Spleen (tissue), 11 donors: ENCODE data around the gene WDR90. TPM values are rescaled to one million over a fixed set of nuclear protein-coding genes. Genes with fewer than 3 reads are reported as not detected.

Experiments used
- DNase-seq: peaks from one replicate; pipeline ENCODE4 v3.0.0-alpha.2; 2020
- H3K27ac ChIP-seq, 8 donors: fragments of 200-600 bp; sonication (generic) in 7 of 8; 1 replicate in 4 of 8; 2 replicates in 4 of 8; pipeline versions ENCODE4 v1.5.0 to v1.8.0; 2016 to 2021; ENCODE audit warnings: inconsistent platforms in 4 of 8, mild to moderate bottlenecking in 4 of 8, moderate library complexity in 1 of 8
- H3K27me3 ChIP-seq, 7 donors: fragments of 200-600 bp; sonication (generic) in 6 of 7; replicated peaks in 1 of 7; 1 replicate in 4 of 7; 2 replicates in 3 of 7; pipeline versions ENCODE4 v1.5.0 to v1.8.0; 2016 to 2021; ENCODE audit warnings: inconsistent platforms in 3 of 7, mild to moderate bottlenecking in 1 of 7
- H3K36me3 ChIP-seq, 6 donors: fragments of 200-600 bp; sonication (generic) in 5 of 6; 1 replicate in 4 of 6; 2 replicates in 2 of 6; pipeline versions ENCODE4 v1.5.0 to v1.8.0; 2016 to 2021; ENCODE audit warnings: inconsistent platforms in 2 of 6
- H3K4me1 ChIP-seq, 6 donors: fragments of 200-600 bp; sonication (generic) in 5 of 6; 1 replicate in 3 of 6; 2 replicates in 3 of 6; pipeline versions ENCODE4 v1.5.0 to v1.8.0; 2016 to 2021; ENCODE audit warnings: inconsistent platforms in 3 of 6
- H3K4me3 ChIP-seq, 8 donors: fragments of 200-600 bp; sonication (generic) in 7 of 8; 1 replicate in 4 of 8; 2 replicates in 4 of 8; pipeline versions ENCODE4 v1.5.0 to v1.8.0; 2016 to 2021; ENCODE audit warnings: inconsistent platforms in 4 of 8, mild to moderate bottlenecking in 4 of 8, moderate library complexity in 2 of 8
- H3K9me3 ChIP-seq, 8 donors: fragments of 200-600 bp; sonication (generic) in 7 of 8; 1 replicate in 4 of 8; 2 replicates in 4 of 8; pipeline versions ENCODE4 v1.5.0 to v1.8.0; 2016 to 2021; ENCODE audit warnings: inconsistent platforms in 4 of 8
- CTCF ChIP-seq, 11 experiments: fragments of 200-600 bp in 7 of 11; fragments of 450-650 bp in 4 of 11; sonication (generic) in 4 of 11; IDR thresholded peaks in 8 of 11; conservative IDR thresholded peaks in 3 of 11; 1 replicate in 7 of 11; 2 replicates in 4 of 11; pipeline versions ENCODE4 v1.4.0 to v1.8.0; 2016 to 2021; ENCODE audit warnings: antibody characterized with exemption in 11 of 11, inconsistent platforms in 4 of 11, mild to moderate bottlenecking in 1 of 11
- POLR2A ChIP-seq, 3 donors: fragments of 450-650 bp; IDR thresholded peaks; one replicate each; pipeline ENCODE4 v1.5.1; 2017; ENCODE audit warnings: antibody characterized with exemption in 3 of 3, mild to moderate bottlenecking in 1 of 3
- POLR2AphosphoS5 ChIP-seq, 3 donors: sonication (generic); formaldehyde crosslinking; IDR thresholded peaks; one replicate each; pipeline ENCODE4 v1.5.1; 2017; ENCODE audit warnings: antibody characterized with exemption in 3 of 3
- WGBS, 5 donors: extraction: QIAGEN DNeasy Blood & Tissue Kit in 3 of 5; methylation state at CpG; one replicate each; pipeline versions ENCODE4 v1.1.5 to v1.1.7; 2013 to 2018; 5-methylcytosine and 5-hydroxymethylcytosine counted together
- intact Hi-C: fragments of 100-400 bp; cut with DNase I; formaldehyde crosslinking; loops from one replicate; pipeline ENCODE4 v1.15.0; 2023; ENCODE audit warnings: low total_unique reads
- polyA plus RNA-seq, 3 donors: library from polyadenylated mRNA; stranded (reverse); fragments of 200-250 nt; gene quantifications; one replicate each; pipeline ENCODE4 v1.2.1, GENCODE V29; 2013
- total RNA-seq, 7 donors: library from RNA; depleted of rRNA in 3 of 7; stranded (reverse); fragments of >200 nt in 3 of 7; fragmentation: NEBNext Ultra II Directional in 4 of 7; extraction: Animal tissue kit (Norgen Biotek cat#: 25700) in 4 of 7; gene quantifications; one replicate each; pipeline versions ENCODE4 v1.1.0 to v1.2.1, GENCODE V29; 2016 to 2021
- donor health status: healthy with polysubstance abuse.
- donor health status: DM: no; HTN: no; CAD: no; lungs with moderate emphysema.
- donor health status: DM: no; HTN: no; CAD: no.
- donor health status: Bipolar disorder and iron deficiency.
- donor health status: healthy.
- donor health status: DM: no; HTN: no; CAD: no.
- donor health status: DM: yes; HTN: yes; CAD: no.

Gene WDR90
- total and polyA plus RNA-seq, 10 donors, result 7.9 to 30.2 (median 19.4) TPM

GRCh38 chr16:684071-684794 is 35.1 kb downstream of the WDR90 start, which contains the start of gene JMJD8:
Gene JMJD8, minus strand, starts transcription at chr16:684334. Its CDS starts 15 bp downstream, at chr16:684319.
- intact Hi-C loops, result no loop called here
- Histone ChIP-seq H3K36me3 (peaks cover 0 to 56% (median 32%) of the 10 kb centered on the region in 6 donors), H3K27ac (peak within 1 kb of the TSS; percentile 71 to 93 (median 86)), H3K4me1 (peaks cover 34 to 87% (median 75%) of the 10 kb centered on the region in 6 donors), H3K4me3 (peak within 1 kb of the TSS; percentile 56 to 93 (median 74)), H3K27me3 (no peaks in the 10 kb centered on the region), H3K9me3 (no peaks in the 10 kb centered on the region)
- peak in 1 of 11 experiments; percentile 28 for TF ChIP-seq CTCF (IDR thresholded peaks at IDR 0.05 in 8 of 11, conservative IDR thresholded peaks at IDR 0.05 in 3 of 11)
- TF ChIP-seq POLR2AphosphoS5 (IDR thresholded peaks at IDR 0.05), result peak; percentile 91 to 95 (median 91)
- peak in 2 of 3 donors; percentile 5 to 67 for TF ChIP-seq POLR2A (IDR thresholded peaks at IDR 0.05)
- DNase-seq, result peak; percentile 100
- WGBS, 5 donors, result 2 to 4% (median 3%) methylated on average over 28 to 91 of the region's 91 CpGs

- no peaks in the 10 kb centered on the region for H3K27me3 ChIP-seq
- intact Hi-C loops, result no loop called here
- peaks cover 40 to 92% (median 79%) of the 10 kb centered on the region in 6 donors for H3K4me1 ChIP-seq
- H3K27ac ChIP-seq, result peak overlapping the region in 6 of 8 donors; percentile 78 to 93 (median 88)
- WGBS, 5 donors, result 93 to 97% (median 94%) methylated on average over 46 to 61 of the region's 61 CpGs
- H3K36me3 ChIP-seq, result peaks cover 0 to 56% (median 32%) of the 10 kb centered on the region in 6 donors
- TF ChIP-seq POLR2A (IDR thresholded peaks at IDR 0.05) (no peak), POLR2AphosphoS5 (IDR thresholded peaks at IDR 0.05) (peak in 2 of 3 donors; percentile 12 to 36)
- peak; percentile 89 for DNase-seq
- peak overlapping the region in 7 of 8 donors; percentile 67 to 93 (median 75) for H3K4me3 ChIP-seq
- H3K9me3 ChIP-seq, result no peaks in the 10 kb centered on the region
These were observed 36.0 kb downstream of the WDR90 start for GRCh38 chr16:684961-685696.

- peak; percentile 85 for DNase-seq
- intact Hi-C loops, result no loop called here
- H3K27me3 ChIP-seq, result no peaks in the 10 kb centered on the region
- H3K36me3 ChIP-seq, result peaks cover 0 to 56% (median 32%) of the 10 kb centered on the region in 6 donors
- H3K4me3 ChIP-seq, result peak overlapping the region in 1 of 8 donors; percentile 93
- peak in 7 of 11 experiments; percentile 6 to 54 (median 28) for TF ChIP-seq CTCF (IDR thresholded peaks at IDR 0.05 in 8 of 11, conservative IDR thresholded peaks at IDR 0.05 in 3 of 11)
- no peak for TF ChIP-seq POLR2A (IDR thresholded peaks at IDR 0.05)
- H3K27ac ChIP-seq, result peak overlapping the region in 1 of 8 donors; percentile 14
- H3K9me3 ChIP-seq, result no peaks in the 10 kb centered on the region
- 69 to 85% (median 77%) methylated on average over 3 to 10 of the region's 10 CpGs for WGBS, 5 donors
- H3K4me1 ChIP-seq, result peaks cover 37 to 96% (median 81%) of the 10 kb centered on the region in 6 donors
These were observed 36.8 kb downstream of the WDR90 start for GRCh38 chr16:685967-686366.

DNA sequence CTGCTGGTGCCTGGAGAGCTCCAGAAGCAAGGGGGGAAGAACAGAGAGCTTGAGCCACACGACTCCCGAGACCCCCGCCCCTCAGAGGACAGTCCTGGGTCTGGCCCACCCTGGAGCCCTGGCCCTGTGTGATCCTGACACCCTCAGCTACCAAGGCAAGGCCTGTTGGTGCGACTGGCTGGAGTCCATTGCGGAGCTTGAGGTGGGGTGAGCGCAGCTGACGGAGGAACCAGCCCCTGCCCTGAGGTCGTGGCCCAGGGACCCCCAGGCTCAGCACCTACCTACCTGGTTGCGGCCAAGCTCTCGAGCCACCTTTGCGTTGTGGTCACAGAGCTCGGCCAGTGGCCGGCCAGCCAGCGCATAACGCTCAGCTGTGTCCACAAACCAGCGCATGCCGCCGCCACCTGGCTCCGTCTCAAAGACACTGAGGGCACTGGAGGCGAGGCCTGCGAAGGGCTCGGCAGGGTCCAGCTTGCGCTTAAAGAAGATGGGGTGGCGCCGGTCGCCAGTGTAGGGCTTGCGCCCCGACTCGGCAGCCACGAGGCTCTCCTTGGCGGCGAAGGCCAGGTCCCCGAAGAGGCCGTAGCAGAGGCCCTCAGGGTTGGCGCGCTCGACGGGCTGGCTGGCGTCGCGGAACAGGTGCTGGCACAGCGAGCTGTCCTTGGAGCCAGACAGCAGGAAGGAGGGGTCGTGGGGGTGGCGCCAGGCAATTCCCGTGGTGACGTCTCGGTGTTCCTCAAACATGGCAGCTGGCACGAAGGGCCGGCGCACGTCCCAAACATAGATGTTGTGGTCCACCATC is 37.5 kb downstream of the WDR90 start:
- Histone ChIP-seq H3K9me3 (no peaks in the 10 kb centered on the region), H3K4me3 (no peak overlapping the region), H3K4me1 (peaks cover 30 to 89% (median 74%) of the 10 kb centered on the region in 6 donors), H3K36me3 (peaks cover 0 to 51% (median 29%) of the 10 kb centered on the region in 6 donors), H3K27ac (no peak overlapping the region), H3K27me3 (peaks cover 0 to 6% (median 0%) of the 10 kb centered on the region in 7 donors)
- intact Hi-C loops, result no loop called here
- no peak for TF ChIP-seq POLR2A (IDR thresholded peaks at IDR 0.05)
- TF ChIP-seq POLR2AphosphoS5 (IDR thresholded peaks at IDR 0.05), result peak in 1 of 3 donors; percentile 36
- TF ChIP-seq CTCF (IDR thresholded peaks at IDR 0.05 in 8 of 11, conservative IDR thresholded peaks at IDR 0.05 in 3 of 11), result no peak
- WGBS, 5 donors, result 94 to 97% (median 95%) methylated on average over 49 to 51 of the region's 51 CpGs
- DNase-seq, result no peak
